Esophagus squamous epithelium (tissue), 5 donors: ENCODE data around the gene DDX23. TPM values are rescaled to one million over a fixed set of nuclear protein-coding genes. Genes with fewer than 3 reads are reported as not detected.

ENCODE experiments used
- DNase-seq: peaks from one replicate; lab custom pipeline; 2025; lab: John Stamatoyannopoulos, UW
- H3K27ac ChIP-seq, 4 donors: fragments of 200-600 bp; sonication (generic); one replicate each; pipeline ENCODE4 v1.5.1; 2016 to 2019; ENCODE audit warnings: mild to moderate bottlenecking in 1 of 4
- H3K27me3 ChIP-seq, 4 donors: fragments of 200-600 bp; sonication (generic); 1 replicate in 3 of 4; 2 replicates in 1 of 4; pipeline versions ENCODE4 v1.5.1 to v1.6.0; 2017 to 2021; ENCODE audit warnings: antibody characterized with exemption in 1 of 4
- H3K36me3 ChIP-seq, 3 donors: fragments of 200-600 bp; sonication (generic); one replicate each; pipeline ENCODE4 v1.5.1; 2016 to 2019
- H3K4me1 ChIP-seq, 3 donors: fragments of 200-600 bp; sonication (generic); one replicate each; pipeline ENCODE4 v1.5.1; 2017 to 2019
- H3K4me3 ChIP-seq, 4 donors: fragments of 200-600 bp; sonication (generic); 1 replicate in 3 of 4; 2 replicates in 1 of 4; pipeline ENCODE4 v1.5.1; 2016 to 2019; ENCODE audit warnings: mild to moderate bottlenecking in 2 of 4, moderate library complexity in 1 of 4
- H3K9me3 ChIP-seq, 3 donors: fragments of 200-600 bp; sonication (generic); one replicate each; pipeline ENCODE4 v1.5.1; 2016 to 2019
- POLR2A ChIP-seq, 4 donors: fragments of 450-650 bp; IDR thresholded peaks; one replicate each; pipeline ENCODE4 v1.6.1; 2017; ENCODE audit warnings: antibody characterized with exemption in 4 of 4, mild to moderate bottlenecking in 4 of 4, moderate library complexity in 3 of 4
- WGBS, 2 donors: methylation state at CpG; one replicate each; pipeline ENCODE4 v1.1.5; 2018; 5-methylcytosine and 5-hydroxymethylcytosine counted together
- intact Hi-C: fragments of 100-400 bp; cut with DNase I; formaldehyde crosslinking; loops from one replicate; pipeline ENCODE4 v1.15.0; 2022
- total RNA-seq, 4 donors: library from RNA; depleted of rRNA; stranded (reverse); fragments of >200 nt; gene quantifications; one replicate each; pipeline ENCODE4 v1.1.0, GENCODE V29; 2016
- TF ChIP-seq, protein P1 (sequence below), 6 experiments: fragments of 450-650 bp in 4 of 6; fragments of 200-600 bp in 2 of 6; sonication (generic) in 2 of 6; IDR thresholded peaks; one replicate each; pipeline ENCODE4 v1.5.1; 2016 to 2019; ENCODE audit warnings: antibody characterized with exemption in 6 of 6, mild to moderate bottlenecking in 4 of 6, moderate library complexity in 4 of 6
- donor health status: DM: yes; HTN: yes; CAD: no.

Gene DDX23
- 10 to 100 TPM; 46.0 to 71.5 (median 56.7) TPM for total RNA-seq

DNA sequence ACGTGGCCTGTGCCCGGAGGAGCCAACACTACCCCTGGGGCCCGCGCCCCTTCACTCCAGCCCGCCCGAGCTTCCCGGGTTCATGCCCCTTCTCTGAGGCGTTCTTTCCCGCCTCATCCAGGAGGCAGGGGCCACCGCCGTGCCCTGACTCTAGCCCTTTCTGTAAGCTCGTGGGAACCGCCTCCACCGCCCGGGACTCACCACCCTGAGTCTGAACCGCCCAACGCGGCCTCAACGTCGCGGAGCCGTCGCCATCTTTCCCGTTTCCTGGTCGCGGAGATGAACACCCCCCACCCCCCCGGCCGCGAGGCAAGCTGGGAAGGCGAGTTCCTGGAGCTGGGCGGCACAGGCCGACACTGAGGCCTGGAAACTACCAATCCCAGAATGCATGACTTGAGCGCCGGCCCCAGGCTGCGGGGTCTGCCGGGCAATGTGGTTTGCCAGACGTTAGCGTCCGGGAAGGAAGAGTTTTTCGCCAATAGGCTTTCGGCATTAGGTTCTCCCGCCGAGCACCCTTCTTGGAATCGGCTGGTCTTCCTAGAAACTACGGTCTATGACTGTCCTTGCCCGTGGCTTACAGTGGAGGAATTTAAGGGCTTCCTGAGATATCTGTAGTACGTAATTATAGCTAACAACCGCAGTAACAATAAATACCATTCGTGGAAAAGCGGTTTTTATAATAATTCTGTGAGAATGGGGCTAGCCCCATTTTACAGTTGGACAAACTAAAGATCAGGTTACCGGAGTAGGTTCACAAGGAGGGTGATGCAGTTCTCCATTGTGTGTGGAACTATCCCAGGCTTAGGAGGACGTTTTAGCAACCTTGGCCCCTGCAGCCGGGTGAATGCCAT lies at the start of gene DDX23:
Gene DDX23 (minus strand): TSS at position 281 of the 851 bp plus-strand sequence. CDS start 6,381 bp downstream, outside the sequence.
- 0 to 1% methylated on average over 25 to 39 of the region's 53 CpGs for WGBS, 2 donors
- Histone ChIP-seq H3K36me3 (peaks cover 0 to 30% (median 0%) of the 10 kb centered on the region in 3 donors), H3K4me3 (peak within 1 kb of the TSS; percentile 74 to 99 (median 95)), H3K9me3 (no peaks in the 10 kb centered on the region), H3K27me3 (no peaks in the 10 kb centered on the region), H3K27ac (peak within 1 kb of the TSS; percentile 89 to 92 (median 90)), H3K4me1 (peaks cover 10 to 53% (median 17%) of the 10 kb centered on the region in 3 donors)
- TF ChIP-seq POLR2A (IDR thresholded peaks at IDR 0.05): peak in 2 of 4 donors; percentile 8 to 40
- TF ChIP-seq, protein P1, sequence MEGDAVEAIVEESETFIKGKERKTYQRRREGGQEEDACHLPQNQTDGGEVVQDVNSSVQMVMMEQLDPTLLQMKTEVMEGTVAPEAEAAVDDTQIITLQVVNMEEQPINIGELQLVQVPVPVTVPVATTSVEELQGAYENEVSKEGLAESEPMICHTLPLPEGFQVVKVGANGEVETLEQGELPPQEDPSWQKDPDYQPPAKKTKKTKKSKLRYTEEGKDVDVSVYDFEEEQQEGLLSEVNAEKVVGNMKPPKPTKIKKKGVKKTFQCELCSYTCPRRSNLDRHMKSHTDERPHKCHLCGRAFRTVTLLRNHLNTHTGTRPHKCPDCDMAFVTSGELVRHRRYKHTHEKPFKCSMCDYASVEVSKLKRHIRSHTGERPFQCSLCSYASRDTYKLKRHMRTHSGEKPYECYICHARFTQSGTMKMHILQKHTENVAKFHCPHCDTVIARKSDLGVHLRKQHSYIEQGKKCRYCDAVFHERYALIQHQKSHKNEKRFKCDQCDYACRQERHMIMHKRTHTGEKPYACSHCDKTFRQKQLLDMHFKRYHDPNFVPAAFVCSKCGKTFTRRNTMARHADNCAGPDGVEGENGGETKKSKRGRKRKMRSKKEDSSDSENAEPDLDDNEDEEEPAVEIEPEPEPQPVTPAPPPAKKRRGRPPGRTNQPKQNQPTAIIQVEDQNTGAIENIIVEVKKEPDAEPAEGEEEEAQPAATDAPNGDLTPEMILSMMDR (IDR thresholded peaks at IDR 0.05): peak in 1 of 6 experiments; percentile 44
- peak; percentile 80 for DNase-seq
- intact Hi-C loops: loop anchor here (2.0 kb wide), 1 partner anchor 39 kb away; no protein-coding TSS in a partner anchor

DNA sequence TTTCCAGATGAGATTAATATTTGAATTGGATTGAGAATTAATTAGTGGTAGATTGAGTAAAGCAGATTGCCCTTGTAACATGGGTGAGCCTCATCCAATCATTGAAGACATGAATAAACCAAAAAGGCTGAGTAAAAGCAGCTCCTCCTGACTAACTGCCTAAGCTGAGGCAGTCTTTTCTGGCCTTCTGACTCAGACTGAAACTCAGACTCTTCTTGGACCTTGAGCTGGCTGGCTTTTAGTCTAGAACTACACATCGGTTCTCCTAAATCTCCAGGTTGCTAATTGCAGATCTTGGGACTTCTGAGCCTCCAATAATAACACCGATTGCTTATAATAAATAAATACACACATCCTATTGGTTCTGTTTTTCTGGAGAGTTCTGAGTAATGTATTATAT lies 49.3 kb upstream of the DDX23 start:
- H3K4me1 ChIP-seq: peaks cover 0 to 11% (median 0%) of the 10 kb centered on the region in 3 donors
- DNase-seq: no peak
- 73 to 87% methylated on average over 2 of the region's 2 CpGs for WGBS, 2 donors
- H3K27me3 ChIP-seq: peaks cover 0 to 5% (median 0%) of the 10 kb centered on the region in 4 donors
- H3K36me3 ChIP-seq: no peaks in the 10 kb centered on the region
- H3K9me3 ChIP-seq: no peaks in the 10 kb centered on the region
- no peak overlapping the region for H3K4me3 ChIP-seq
- TF ChIP-seq POLR2A (IDR thresholded peaks at IDR 0.05): no peak
- TF ChIP-seq, protein P1 (IDR thresholded peaks at IDR 0.05): no peak
- intact Hi-C loops: no loop called here
- no peak overlapping the region for H3K27ac ChIP-seq

DNA sequence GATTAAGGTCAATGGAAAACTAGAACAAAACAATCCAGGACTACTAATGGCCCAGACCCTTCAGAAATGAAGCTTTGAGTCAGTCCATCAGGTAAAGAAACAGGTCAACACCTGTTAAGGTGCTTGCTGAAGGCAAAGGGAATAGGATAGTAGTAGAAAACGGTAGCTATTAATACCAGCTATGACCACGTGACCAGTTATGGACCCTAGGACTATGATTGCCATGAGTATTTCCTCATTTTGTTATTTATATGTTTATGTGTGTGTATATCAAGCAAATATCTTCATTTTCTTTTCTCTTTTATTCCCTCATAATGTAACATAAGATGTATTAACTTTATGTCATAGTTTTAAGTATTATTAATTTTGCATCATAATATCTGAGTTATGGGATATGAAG lies 47.7 kb upstream of the DDX23 start:
- no peak overlapping the region for H3K27ac ChIP-seq
- H3K4me1 ChIP-seq: peaks cover 0 to 11% (median 0%) of the 10 kb centered on the region in 3 donors
- DNase-seq: no peak
- H3K4me3 ChIP-seq: no peak overlapping the region
- no peaks in the 10 kb centered on the region for H3K36me3 ChIP-seq
- 57 to 64% methylated on average over 2 of the region's 2 CpGs for WGBS, 2 donors
- H3K27me3 ChIP-seq: peaks cover 0 to 5% (median 0%) of the 10 kb centered on the region in 4 donors
- TF ChIP-seq POLR2A (IDR thresholded peaks at IDR 0.05): no peak
- TF ChIP-seq, protein P1 (IDR thresholded peaks at IDR 0.05): no peak
- H3K9me3 ChIP-seq: no peaks in the 10 kb centered on the region
- intact Hi-C loops: no loop called here

DNA sequence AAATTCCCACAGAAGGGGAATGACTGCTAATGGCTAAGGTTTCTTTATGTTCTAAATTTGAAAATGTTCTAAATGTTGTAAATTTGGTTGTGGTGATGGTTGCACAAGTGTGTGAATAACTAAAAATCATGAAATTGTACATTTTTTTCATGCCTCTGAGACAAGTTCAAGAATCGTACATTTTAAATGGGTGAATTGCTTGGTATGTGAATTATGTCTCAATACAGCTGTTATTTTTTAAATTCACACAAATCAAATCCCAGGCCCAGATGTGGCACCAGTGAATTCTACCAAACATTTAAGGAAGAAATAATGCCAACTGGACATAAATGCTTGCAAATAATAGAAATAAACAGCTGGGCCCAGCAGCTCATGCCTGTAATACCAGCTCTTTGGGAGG lies 42.3 kb upstream of the DDX23 start:
- DNase-seq: no peak
- H3K27me3 ChIP-seq: peaks cover 0 to 31% (median 0%) of the 10 kb centered on the region in 4 donors
- H3K27ac ChIP-seq: no peak overlapping the region
- TF ChIP-seq, protein P1 (IDR thresholded peaks at IDR 0.05): no peak
- TF ChIP-seq POLR2A (IDR thresholded peaks at IDR 0.05): no peak
- intact Hi-C loops: no loop called here
- 67% methylated on average over 1 of the region's 1 CpG for WGBS, 2 donors
- H3K4me1 ChIP-seq: peaks cover 8 to 11% (median 9%) of the 10 kb centered on the region in 3 donors
- no peaks in the 10 kb centered on the region for H3K36me3 ChIP-seq
- H3K9me3 ChIP-seq: no peaks in the 10 kb centered on the region
- no peak overlapping the region for H3K4me3 ChIP-seq
